Small intestine (tissue), 7 donors: Measurements from ENCODE around the gene POLDIP2. TPM values are rescaled to one million over a fixed set of nuclear protein-coding genes. Genes with fewer than 3 reads are reported as not detected.

ENCODE experiments used
- DNase-seq, 2 donors: peaks; one replicate each; pipeline versions ENCODE4 v3.0.0 to v3.0.0-alpha.2; 2013
- FAIRE-seq: peaks from 2 replicates; lab custom pipeline; 2012; peaks lifted over from hg19 to GRCh38; lab: Jason Lieb, UNC
- H3K27ac ChIP-seq, 3 donors: one replicate each; pipeline ENCODE4 v1.5.1; 2013; ENCODE audit warnings: low read length in 2 of 3, mild to moderate bottlenecking in 2 of 3, control low read depth in 1 of 3, inconsistent platforms in 1 of 3, low read depth in 1 of 3, moderate library complexity in 1 of 3
- H3K27me3 ChIP-seq, 3 donors: one replicate each; pipeline ENCODE4 v1.6.1; 2013; ENCODE audit warnings: low read length in 3 of 3, inconsistent platforms in 1 of 3; ENCODE audit not compliant: control insufficient read depth in 3 of 3, insufficient read depth in 3 of 3
- H3K36me3 ChIP-seq, 3 donors: one replicate each; pipeline ENCODE4 v1.6.1; 2013; ENCODE audit warnings: low read length in 3 of 3, inconsistent platforms in 1 of 3, low read depth in 1 of 3, mild to moderate bottlenecking in 1 of 3, moderate library complexity in 1 of 3; ENCODE audit not compliant: control insufficient read depth in 3 of 3, insufficient read depth in 2 of 3
- H3K4me1 ChIP-seq, 3 donors: one replicate each; pipeline ENCODE4 v1.6.1; 2013; ENCODE audit warnings: low read length in 2 of 3, inconsistent platforms in 1 of 3, low read depth in 1 of 3, mild to moderate bottlenecking in 1 of 3, moderate library complexity in 1 of 3; ENCODE audit not compliant: control insufficient read depth in 3 of 3, insufficient read depth in 2 of 3
- H3K4me3 ChIP-seq, 3 donors: one replicate each; pipeline ENCODE4 v1.5.1; 2013; ENCODE audit warnings: low read length in 3 of 3, control low read depth in 1 of 3, inconsistent platforms in 1 of 3, low read depth in 1 of 3, mild to moderate bottlenecking in 1 of 3, moderate library complexity in 1 of 3
- H3K9me3 ChIP-seq, 2 donors: one replicate each; pipeline ENCODE4 v1.6.1; 2013; ENCODE audit warnings: low read depth in 1 of 2, low read length in 1 of 2; ENCODE audit not compliant: control insufficient read depth in 2 of 2, insufficient read depth in 1 of 2
- WGBS, 3 donors: extraction: QIAGEN DNeasy Blood & Tissue Kit; methylation state at CpG; one replicate each; pipeline ENCODE4 v1.1.7; 2013; 5-methylcytosine and 5-hydroxymethylcytosine counted together
- polyA plus RNA-seq, 4 donors: library from polyadenylated mRNA; stranded (reverse) in 3 of 4; unstranded in 1 of 4; fragments of 200-250 nt in 3 of 4; fragments of 120-200 nt in 1 of 4; gene quantifications; one replicate each; pipeline versions ENCODE4 v1.2.1 to v1.2.3, GENCODE V29; 2013
- donor health status: healthy with polysubstance abuse.
- donor health status: control.
- donor health status: control.
- donor health status: Bipolar disorder and iron deficiency.
- donor health status: healthy.

POLDIP2 gene
- polyA plus RNA-seq, 4 donors = 61.5 to 73.2 (median 68.7) TPM

GRCh38 chr17:28327031-28327607 lies 30.2 kb downstream of the POLDIP2 start:
- Histone ChIP-seq H3K4me3 (no peak overlapping the region), H3K27ac (no peak overlapping the region), H3K27me3 (no peaks in the 10 kb centered on the region), H3K9me3 (no peaks in the 10 kb centered on the region), H3K36me3 (peaks cover 2 to 37% (median 7%) of the 10 kb centered on the region in 3 donors), H3K4me1 (peaks cover 0 to 21% (median 3%) of the 10 kb centered on the region in 3 donors)
- WGBS, 3 donors = 86 to 90% (median 87%) methylated on average over 9 of the region's 9 CpGs
- DNase-seq (no peak), FAIRE-seq (no peak)

GRCh38 chr17:28326114-28326513 lies 31.2 kb downstream of the POLDIP2 start:
- 21 to 70% (median 36%) methylated on average over 7 of the region's 7 CpGs for WGBS, 3 donors
- DNase-seq = peak; percentile 65 to 81
- Histone ChIP-seq H3K4me1 (peaks cover 0 to 23% (median 3%) of the 10 kb centered on the region in 3 donors), H3K4me3 (no peak overlapping the region), H3K27me3 (no peaks in the 10 kb centered on the region), H3K9me3 (no peaks in the 10 kb centered on the region), H3K36me3 (peaks cover 2 to 29% (median 7%) of the 10 kb centered on the region in 3 donors), H3K27ac (no peak overlapping the region)
- FAIRE-seq = no peak

GRCh38 chr17:28325211-28325610 lies 32.1 kb downstream of the POLDIP2 start:
- WGBS, 3 donors = 68 to 78% (median 74%) methylated on average over 5 of the region's 5 CpGs
- H3K27ac ChIP-seq = no peak overlapping the region
- no peak for FAIRE-seq
- no peak for DNase-seq
- H3K9me3 ChIP-seq = no peaks in the 10 kb centered on the region
- H3K27me3 ChIP-seq = no peaks in the 10 kb centered on the region
- H3K4me3 ChIP-seq = no peak overlapping the region
- peaks cover 2 to 20% (median 7%) of the 10 kb centered on the region in 3 donors for H3K36me3 ChIP-seq
- H3K4me1 ChIP-seq = peaks cover 0 to 27% (median 3%) of the 10 kb centered on the region in 3 donors

DNA sequence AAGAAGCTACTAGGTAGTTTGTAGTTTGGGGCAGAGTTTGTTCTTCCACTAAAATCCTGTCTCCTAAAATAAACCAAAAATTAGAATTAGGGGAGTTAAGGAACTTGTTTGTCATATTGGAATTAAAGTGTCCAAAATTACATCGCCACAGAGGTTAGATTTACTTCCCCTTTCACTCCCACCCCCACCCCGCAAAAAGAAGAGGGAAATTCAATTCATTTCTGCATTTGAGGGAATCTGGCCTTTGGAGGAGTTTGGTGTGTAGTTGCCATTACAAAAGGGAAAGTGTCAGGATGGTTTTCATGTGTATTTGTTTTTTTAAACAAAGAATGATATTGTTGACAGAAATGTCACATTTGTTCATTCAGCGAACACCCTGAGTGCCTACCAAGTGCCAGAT lies 32.5 kb downstream of the POLDIP2 start:
- 81 to 91% (median 89%) methylated on average over 3 of the region's 3 CpGs for WGBS, 3 donors
- Histone ChIP-seq H3K4me1 (peaks cover 0 to 30% (median 3%) of the 10 kb centered on the region in 3 donors), H3K36me3 (peaks cover 2 to 19% (median 5%) of the 10 kb centered on the region in 3 donors), H3K9me3 (no peaks in the 10 kb centered on the region), H3K27ac (peak overlapping the region in 1 of 3 donors; percentile 5), H3K4me3 (no peak overlapping the region), H3K27me3 (no peaks in the 10 kb centered on the region)
- FAIRE-seq = no peak
- DNase-seq = no peak

DNA sequence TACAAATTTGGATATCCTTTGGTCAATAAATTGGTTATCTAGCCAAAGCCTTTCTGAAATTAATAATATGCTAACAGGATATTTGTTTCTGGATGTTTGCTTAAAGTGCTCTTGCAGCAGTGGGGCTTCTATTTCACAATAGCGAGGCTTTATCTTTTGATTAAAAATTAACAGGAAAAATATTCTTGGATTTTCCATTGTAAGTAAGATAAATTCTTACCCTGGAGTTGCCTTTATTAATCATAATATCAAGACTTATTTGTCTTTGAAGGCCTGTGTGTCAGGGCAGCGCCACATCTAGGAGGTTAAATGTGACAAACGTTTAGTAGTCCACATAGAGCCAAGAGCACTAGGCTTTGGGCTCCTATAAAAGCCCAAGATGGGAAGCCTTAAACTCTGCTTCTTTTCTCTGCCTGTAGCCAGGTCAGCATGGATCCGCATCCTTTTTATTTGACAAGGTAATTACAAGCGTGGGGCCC lies 33.0 kb downstream of the POLDIP2 start:
- Histone ChIP-seq H3K9me3 (no peaks in the 10 kb centered on the region), H3K4me3 (no peak overlapping the region), H3K27ac (peak overlapping the region in 2 of 3 donors; percentile 5 to 13), H3K36me3 (peaks cover 2 to 15% (median 4%) of the 10 kb centered on the region in 3 donors), H3K4me1 (peaks cover 0 to 30% (median 3%) of the 10 kb centered on the region in 3 donors), H3K27me3 (no peaks in the 10 kb centered on the region)
- FAIRE-seq = no peak
- WGBS, 3 donors = 49 to 73% (median 57%) methylated on average over 5 of the region's 5 CpGs
- DNase-seq = peak in 1 of 2 donors; percentile 44

DNA sequence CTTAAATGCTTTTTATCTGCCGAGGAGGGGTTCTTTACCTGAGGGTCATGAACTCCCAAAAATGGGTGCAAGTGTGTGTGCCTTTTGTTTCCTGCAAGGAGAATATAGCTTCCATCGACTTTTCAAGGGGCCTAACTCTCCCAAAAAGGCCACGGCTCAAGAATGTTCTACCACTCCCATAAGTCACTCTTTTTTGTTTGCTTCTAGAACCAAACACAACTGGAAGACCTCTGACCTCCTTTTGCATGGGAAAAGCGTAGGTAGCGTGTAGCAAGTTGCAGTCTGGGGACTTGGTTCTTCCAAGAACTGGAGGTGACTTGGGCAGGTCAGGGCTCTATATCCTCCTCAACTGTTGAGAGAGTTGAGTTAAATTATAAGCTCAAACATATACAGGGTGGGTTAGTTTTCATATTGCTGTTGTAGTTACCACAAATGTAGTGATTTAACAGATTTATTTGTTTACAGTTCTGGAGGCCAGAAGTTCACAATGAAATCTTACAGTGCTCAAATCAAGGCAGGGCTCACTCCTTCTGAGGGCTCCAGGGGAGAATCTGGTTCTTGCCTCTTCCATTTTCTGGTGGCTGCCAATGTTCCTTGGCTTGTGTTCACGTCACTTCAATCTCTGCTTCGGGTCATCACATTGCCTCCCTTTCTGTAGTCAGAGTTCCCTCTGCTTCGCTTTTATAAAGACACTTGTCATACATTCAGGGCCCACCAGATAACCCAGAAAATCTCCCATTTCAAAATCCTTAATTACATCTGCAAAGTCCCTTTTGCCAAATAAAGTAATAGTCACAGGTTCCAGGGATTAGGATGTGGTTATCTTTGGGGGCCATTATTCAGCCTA lies 36.9 kb downstream of the POLDIP2 start:
- Histone ChIP-seq H3K4me1 (peaks cover 0 to 32% (median 6%) of the 10 kb centered on the region in 3 donors), H3K27me3 (no peaks in the 10 kb centered on the region), H3K36me3 (peaks cover 0 to 2% (median 0%) of the 10 kb centered on the region in 3 donors), H3K9me3 (no peaks in the 10 kb centered on the region), H3K27ac (peak overlapping the region in 1 of 3 donors; percentile 64), H3K4me3 (peak overlapping the region in 1 of 3 donors; percentile 64)
- 49 to 64% (median 52%) methylated on average over 8 of the region's 8 CpGs for WGBS, 3 donors
- FAIRE-seq (no peak), DNase-seq (no peak)

GRCh38 chr17:28319598-28319935 lies 37.8 kb downstream of the POLDIP2 start:
- peaks cover 0 to 25% (median 5%) of the 10 kb centered on the region in 3 donors for H3K4me1 ChIP-seq
- H3K36me3 ChIP-seq = peaks cover 0 to 2% (median 0%) of the 10 kb centered on the region in 3 donors
- 1 to 2% (median 1%) methylated on average over 7 of the region's 7 CpGs for WGBS, 3 donors
- DNase-seq (no peak), FAIRE-seq (no peak)
- peak overlapping the region in 2 of 3 donors; percentile 59 to 64 for H3K27ac ChIP-seq
- no peaks in the 10 kb centered on the region for H3K9me3 ChIP-seq
- H3K4me3 ChIP-seq = peak overlapping the region; percentile 39 to 64 (median 61)
- H3K27me3 ChIP-seq = no peaks in the 10 kb centered on the region
